IMR-90 (cell line): ENCODE measurements around the gene DIABLO. TPM values are rescaled to one million over a fixed set of nuclear protein-coding genes. Genes with fewer than 3 reads are reported as not detected.

ENCODE experiments used
- ATAC-seq: fragments of 200-7000 bp; cut with Tn5 transposase; 2 replicates; pipeline ENCODE4 v1.9.1; 2020; ENCODE audit warnings: low read depth, mild to moderate bottlenecking, moderate library complexity
- BruUV-seq: library from RNA; stranded (reverse); fragments of 400-500 nt; replicated peaks from 2 replicates; lab custom pipeline; 2021; lab: Mats Ljungman, UMichigan
- CTCF ChIA-PET: fragments of 300-600 bp; formaldehyde crosslinking; extraction: SDS; loops from one replicate; lab custom pipeline; 2021; ENCODE audit warnings: antibody characterized with exemption; lab: Yijun Ruan, JAX
- POLR2A ChIA-PET: fragments of 300-600 bp; sonication (Branson Sonifier 250); formaldehyde crosslinking; loops from one replicate; lab custom pipeline; 2022; ENCODE audit warnings: antibody characterized with exemption; ENCODE audit not compliant: unreplicated experiment; lab: Charles Lee
- DNase-seq: peaks from one replicate; pipeline ENCODE4 v3.0.0; 2013
- H2AFZ ChIP-seq: replicated peaks from 2 replicates; pipeline ENCODE3; 2013; ENCODE audit warnings: low read length, mild to moderate bottlenecking; ENCODE audit not compliant: poor library complexity
- H2AK5ac ChIP-seq: 2 replicates; pipeline ENCODE4 v1.6.1; 2013; ENCODE audit warnings: low read depth, low read length, inconsistent platforms
- H2AK9ac ChIP-seq: replicated peaks from 2 replicates; pipeline ENCODE3; 2013; ENCODE audit warnings: mild to moderate bottlenecking, low read depth, low read length, moderate library complexity; ENCODE audit not compliant: poor library complexity
- H2BK120ac ChIP-seq: 2 replicates; pipeline ENCODE4 v1.6.1; 2013; ENCODE audit warnings: low read depth, low read length, inconsistent platforms
- H2BK15ac ChIP-seq: 3 replicates; pipeline ENCODE4 v1.6.1; 2013; ENCODE audit warnings: low read depth, low read length, inconsistent platforms
- H2BK20ac ChIP-seq: 2 replicates; pipeline ENCODE4 v1.6.1; 2013; ENCODE audit warnings: low read depth, mild to moderate bottlenecking, inconsistent platforms, low read length, moderate library complexity
- H2BK5ac ChIP-seq: 2 replicates; pipeline ENCODE4 v1.6.1; 2013; ENCODE audit warnings: mild to moderate bottlenecking, low read depth, low read length, inconsistent platforms; ENCODE audit not compliant: poor library complexity, severe bottlenecking
- H3K14ac ChIP-seq: replicated peaks from 2 replicates; pipeline ENCODE4 v1.6.1; 2013; ENCODE audit warnings: low read depth, low read length, inconsistent platforms
- H3K18ac ChIP-seq: 2 replicates; pipeline ENCODE4 v1.6.1; 2013; ENCODE audit warnings: low read depth, low read length, control low read depth
- H3K23ac ChIP-seq: 2 replicates; pipeline ENCODE4 v1.6.1; 2013; ENCODE audit warnings: low read depth, low read length, inconsistent platforms
- H3K27ac ChIP-seq: 2 replicates; pipeline ENCODE4 v1.5.1; 2013; ENCODE audit warnings: mild to moderate bottlenecking, control low read depth, low read length; ENCODE audit not compliant: insufficient read depth
- H3K27me3 ChIP-seq: 2 replicates; pipeline ENCODE4 v1.6.1; 2013; ENCODE audit warnings: low read length; ENCODE audit not compliant: control insufficient read depth, insufficient read depth
- H3K36me3 ChIP-seq: 2 replicates; pipeline ENCODE4 v1.6.1; 2013; ENCODE audit warnings: low read length, mixed read lengths; ENCODE audit not compliant: control insufficient read depth, insufficient read depth
- H3K4ac ChIP-seq: 2 replicates; pipeline ENCODE4 v1.6.1; 2013; ENCODE audit warnings: low read depth, low read length, inconsistent platforms
- H3K4me1 ChIP-seq: 2 replicates; pipeline ENCODE4 v1.6.1; 2013; ENCODE audit warnings: low read length, mixed read lengths; ENCODE audit not compliant: control insufficient read depth, insufficient read depth
- H3K4me2 ChIP-seq: 2 replicates; pipeline ENCODE4 v1.6.1; 2013; ENCODE audit warnings: low read depth, mild to moderate bottlenecking, control low read depth, low read length, moderate library complexity
- H3K4me3 ChIP-seq: 2 replicates; pipeline ENCODE4 v1.5.1; 2013; ENCODE audit warnings: low read depth, mild to moderate bottlenecking, control low read depth, low read length, moderate library complexity; ENCODE audit not compliant: insufficient read depth
- H3K56ac ChIP-seq: 2 replicates; pipeline ENCODE4 v1.6.1; 2013; ENCODE audit warnings: low read length, inconsistent platforms; ENCODE audit not compliant: insufficient read depth; ENCODE audit errors: extremely low read depth
- H3K79me1 ChIP-seq, 2 experiments: 2 replicates each; pipeline ENCODE4 v1.6.1; 2013; ENCODE audit warnings: low read length in 2 of 2, inconsistent platforms in 1 of 2, low read depth in 1 of 2
- H3K9ac ChIP-seq: 2 replicates; pipeline ENCODE4 v1.6.1; 2013; ENCODE audit warnings: low read depth, low read length, control low read depth
- H3K9me1 ChIP-seq: 2 replicates; pipeline ENCODE4 v1.6.1; 2013; ENCODE audit warnings: low read length, inconsistent platforms; ENCODE audit not compliant: insufficient read depth
- H3K9me3 ChIP-seq: 2 replicates; pipeline ENCODE4 v1.6.1; 2013; ENCODE audit warnings: low read length; ENCODE audit not compliant: control insufficient read depth, insufficient read depth
- H4K20me1 ChIP-seq: 2 replicates; pipeline ENCODE4 v1.6.1; 2013; ENCODE audit warnings: low read length, inconsistent platforms; ENCODE audit not compliant: insufficient read depth
- H4K5ac ChIP-seq: 2 replicates; pipeline ENCODE4 v1.6.1; 2013; ENCODE audit warnings: mild to moderate bottlenecking, low read depth, low read length, control low read depth
- H4K8ac ChIP-seq, 2 experiments: 2 replicates each; pipeline ENCODE4 v1.6.1; 2013; ENCODE audit warnings: low read depth in 2 of 2, low read length in 2 of 2, control low read depth in 1 of 2, inconsistent platforms in 1 of 2
- H4K91ac ChIP-seq: 2 replicates; pipeline ENCODE4 v1.6.1; 2013; ENCODE audit warnings: low read depth, low read length, inconsistent platforms; ENCODE audit not compliant: insufficient read depth
- BHLHE40 ChIP-seq: fragments of 150-350 bp; IDR thresholded peaks from 2 replicates; pipeline ENCODE4 v1.6.1; 2016; ENCODE audit warnings: mild to moderate bottlenecking, low read depth, low read length
- CEBPB ChIP-seq: IDR thresholded peaks from 2 replicates; pipeline ENCODE4 v1.6.1; 2012; ENCODE audit warnings: low read depth, low read length, improper control_type of control experiment
- CHD1 ChIP-seq: IDR thresholded peaks from 2 replicates; pipeline ENCODE4 v1.6.1; 2012; ENCODE audit warnings: low read depth, low read length, improper control_type of control experiment
- FOS ChIP-seq: fragments of 150-350 bp; IDR thresholded peaks from 2 replicates; pipeline ENCODE4 v1.6.1; 2016; ENCODE audit warnings: low read depth, low read length
- MAZ ChIP-seq: IDR thresholded peaks from 2 replicates; pipeline ENCODE4 v1.6.1; 2012; ENCODE audit warnings: low read depth, mild to moderate bottlenecking, low read length, improper control_type of control experiment, moderate library complexity, borderline replicate concordance
- MXI1 ChIP-seq: IDR thresholded peaks from 2 replicates; pipeline ENCODE4 v1.6.1; 2012; ENCODE audit warnings: low read depth, mild to moderate bottlenecking, low read length, moderate library complexity, borderline replicate concordance
- NFE2L2 ChIP-seq: fragments of 150-350 bp; IDR thresholded peaks from 2 replicates; pipeline ENCODE4 v1.6.1; 2016; ENCODE audit warnings: low read depth, mild to moderate bottlenecking, low read length
- POLR2A ChIP-seq: IDR thresholded peaks from 2 replicates; pipeline ENCODE4 v1.6.1; 2012; ENCODE audit warnings: mild to moderate bottlenecking, low read depth, low read length
- RAD21 ChIP-seq: IDR thresholded peaks from 2 replicates; pipeline ENCODE4 v1.6.1; 2012; ENCODE audit warnings: low read length, improper control_type of control experiment
- RCOR1 ChIP-seq: IDR thresholded peaks from 2 replicates; pipeline ENCODE4 v1.6.1; 2012; ENCODE audit warnings: mild to moderate bottlenecking, low read length, improper control_type of control experiment; ENCODE audit not compliant: insufficient replicate concordance
- RFX5 ChIP-seq: IDR thresholded peaks from 2 replicates; pipeline ENCODE4 v1.8.0; 2012; ENCODE audit warnings: low read depth, mild to moderate bottlenecking, low read length, moderate library complexity
- SMC3 ChIP-seq: fragments of 150-350 bp; IDR thresholded peaks from 2 replicates; pipeline ENCODE4 v1.6.1; 2016; ENCODE audit warnings: low read depth, mild to moderate bottlenecking, antibody characterized with exemption, low read length, moderate library complexity
- whole genome bisulfite sequencing, 2 experiments: methylation state at CpG; one replicate each; pipeline versions ENCODE4 v1.1.5 to v1.1.7; 2013; ENCODE audit warnings: missing lambda C conversion rate in 2 of 2; ENCODE audit not compliant: insufficient read length in 1 of 2; ENCODE audit errors: extremely low coverage in 2 of 2; 5-methylcytosine and 5-hydroxymethylcytosine counted together
- dilution Hi-C: fragments of 300-500 bp; cut with HindIII; formaldehyde crosslinking; loops from one replicate; pipeline ENCODE4 v1.14.3; 2018; ENCODE audit warnings: low sequenced_read_pairs; ENCODE audit not compliant: unreplicated experiment
- in situ Hi-C: fragments of 300-500 bp; cut with MboI; formaldehyde crosslinking; loops from 3 replicates; pipeline ENCODE4 v1.14.3; 2019; ENCODE audit warnings: low sequenced_read_pairs, inconsistent platforms, mixed read lengths
- intact Hi-C: fragments of 100-400 bp; cut with micrococcal nuclease; formaldehyde crosslinking; loops from 2 replicates; pipeline ENCODE4 v1.10.0; 2022
- polyA plus RNA-seq, 3 experiments: library from polyadenylated mRNA; depleted of rRNA; stranded (reverse); fragments of >200 nt; gene quantifications; 2 replicates each; pipeline ENCODE4 v1.2.3, GENCODE V29; 2012; ENCODE audit warnings: low replicate concordance in 1 of 3
- total RNA-seq: library from RNA; depleted of rRNA; stranded (reverse); fragments of >200 nt; gene quantifications from 2 replicates; pipeline ENCODE4 v1.2.3, GENCODE V29; 2012
- TF ChIP-seq, protein P1 (sequence below): fragments of 150-350 bp; IDR thresholded peaks from 2 replicates; pipeline ENCODE4 v1.6.1; 2016; ENCODE audit warnings: low read depth, mild to moderate bottlenecking, low read length, moderate library complexity, borderline replicate concordance
- TF ChIP-seq, protein P2 (sequence below): fragments of 150-350 bp; IDR thresholded peaks from 2 replicates; pipeline ENCODE4 v1.6.1; 2017; ENCODE audit warnings: mild to moderate bottlenecking, antibody characterized with exemption, low read length, low read depth
- TF ChIP-seq, protein P3 (sequence below): conservative IDR thresholded peaks from 2 replicates; pipeline ENCODE4 v1.5.1; 2012; ENCODE audit warnings: mild to moderate bottlenecking, low read depth, low read length, improper control_type of control experiment

The DIABLO gene
- total and polyA plus RNA-seq, 2 of the 4 experiments (the other 2 are of a cell fraction): 69.7 to 102 TPM

DNA sequence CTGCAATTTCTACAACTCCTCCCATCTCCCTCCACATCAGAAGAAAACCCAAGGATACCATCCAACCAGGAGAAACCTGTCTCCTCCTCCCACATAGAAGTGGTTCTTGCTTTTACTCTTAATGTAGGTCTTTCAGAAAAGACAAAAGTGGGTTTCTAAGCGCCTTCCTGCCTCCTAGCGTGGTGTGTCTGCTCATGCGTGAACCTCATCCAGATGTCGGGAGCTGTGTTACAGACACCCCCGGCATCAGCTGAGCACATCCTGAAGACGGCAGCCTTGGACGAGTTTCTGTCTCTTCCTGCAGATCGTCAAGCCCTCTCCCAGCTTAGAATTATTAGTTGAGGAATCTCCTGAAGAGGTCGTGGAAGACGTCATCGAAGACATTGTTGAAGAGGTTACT, 33.4 kb downstream of the DIABLO start:
- no peak overlapping the region for H3K14ac ChIP-seq
- H2AFZ ChIP-seq: no peak overlapping the region
- no peak overlapping the region for H3K18ac ChIP-seq
- peaks cover 2% of the 10 kb centered on the region; the same call in 1 of the 2 replicates for H3K9me3 ChIP-seq
- no peak overlapping the region for H2BK120ac ChIP-seq
- no peak overlapping the region for H2BK15ac ChIP-seq
- H3K27ac ChIP-seq: no peak overlapping the region
- H3K9ac ChIP-seq: no peak overlapping the region
- H3K4me3 ChIP-seq: no peak overlapping the region
- H3K36me3 ChIP-seq: no peaks in the 10 kb centered on the region
- 100% methylated on average over 1 of the region's 11 CpGs; no CpG with 5 or more reads in 1 of the 2 experiments for WGBS, 2 experiments
- in situ Hi-C loops (loop anchor here (5.0 kb wide), 2 partner anchors 60 to 135 kb away; no protein-coding TSS in a partner anchor), dilution Hi-C loops (no loop called here), intact Hi-C loops (no loop called here)
- H4K8ac ChIP-seq: no peak overlapping the region
- H2BK20ac ChIP-seq: no peak overlapping the region
- no peaks in the 10 kb centered on the region for H3K79me1 ChIP-seq
- no peak overlapping the region for H4K5ac ChIP-seq
- H3K23ac ChIP-seq: no peak overlapping the region
- no peak overlapping the region for H2AK5ac ChIP-seq
- DNase-seq (no peak), ATAC-seq (no peak)
- ChIA-PET CTCF (no interaction called here), POLR2A (no interaction called here)
- no peak overlapping the region for H2AK9ac ChIP-seq
- no peak for TF ChIP-seq RAD21
- TF ChIP-seq POLR2A: no peak
- TF ChIP-seq BHLHE40: no peak
- TF ChIP-seq CHD1: no peak
- TF ChIP-seq NFE2L2: no peak
- TF ChIP-seq MXI1: no peak
- no peak for TF ChIP-seq MAZ
- TF ChIP-seq, protein P1, sequence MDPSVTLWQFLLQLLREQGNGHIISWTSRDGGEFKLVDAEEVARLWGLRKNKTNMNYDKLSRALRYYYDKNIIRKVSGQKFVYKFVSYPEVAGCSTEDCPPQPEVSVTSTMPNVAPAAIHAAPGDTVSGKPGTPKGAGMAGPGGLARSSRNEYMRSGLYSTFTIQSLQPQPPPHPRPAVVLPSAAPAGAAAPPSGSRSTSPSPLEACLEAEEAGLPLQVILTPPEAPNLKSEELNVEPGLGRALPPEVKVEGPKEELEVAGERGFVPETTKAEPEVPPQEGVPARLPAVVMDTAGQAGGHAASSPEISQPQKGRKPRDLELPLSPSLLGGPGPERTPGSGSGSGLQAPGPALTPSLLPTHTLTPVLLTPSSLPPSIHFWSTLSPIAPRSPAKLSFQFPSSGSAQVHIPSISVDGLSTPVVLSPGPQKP: no peak
- no peak for TF ChIP-seq FOS
- TF ChIP-seq, protein P2, sequence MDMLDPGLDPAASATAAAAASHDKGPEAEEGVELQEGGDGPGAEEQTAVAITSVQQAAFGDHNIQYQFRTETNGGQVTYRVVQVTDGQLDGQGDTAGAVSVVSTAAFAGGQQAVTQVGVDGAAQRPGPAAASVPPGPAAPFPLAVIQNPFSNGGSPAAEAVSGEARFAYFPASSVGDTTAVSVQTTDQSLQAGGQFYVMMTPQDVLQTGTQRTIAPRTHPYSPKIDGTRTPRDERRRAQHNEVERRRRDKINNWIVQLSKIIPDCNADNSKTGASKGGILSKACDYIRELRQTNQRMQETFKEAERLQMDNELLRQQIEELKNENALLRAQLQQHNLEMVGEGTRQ: no peak
- no peak for TF ChIP-seq CEBPB
- no peak for TF ChIP-seq SMC3
- no peak for TF ChIP-seq RCOR1
- TF ChIP-seq RFX5: no peak
- TF ChIP-seq, protein P3, sequence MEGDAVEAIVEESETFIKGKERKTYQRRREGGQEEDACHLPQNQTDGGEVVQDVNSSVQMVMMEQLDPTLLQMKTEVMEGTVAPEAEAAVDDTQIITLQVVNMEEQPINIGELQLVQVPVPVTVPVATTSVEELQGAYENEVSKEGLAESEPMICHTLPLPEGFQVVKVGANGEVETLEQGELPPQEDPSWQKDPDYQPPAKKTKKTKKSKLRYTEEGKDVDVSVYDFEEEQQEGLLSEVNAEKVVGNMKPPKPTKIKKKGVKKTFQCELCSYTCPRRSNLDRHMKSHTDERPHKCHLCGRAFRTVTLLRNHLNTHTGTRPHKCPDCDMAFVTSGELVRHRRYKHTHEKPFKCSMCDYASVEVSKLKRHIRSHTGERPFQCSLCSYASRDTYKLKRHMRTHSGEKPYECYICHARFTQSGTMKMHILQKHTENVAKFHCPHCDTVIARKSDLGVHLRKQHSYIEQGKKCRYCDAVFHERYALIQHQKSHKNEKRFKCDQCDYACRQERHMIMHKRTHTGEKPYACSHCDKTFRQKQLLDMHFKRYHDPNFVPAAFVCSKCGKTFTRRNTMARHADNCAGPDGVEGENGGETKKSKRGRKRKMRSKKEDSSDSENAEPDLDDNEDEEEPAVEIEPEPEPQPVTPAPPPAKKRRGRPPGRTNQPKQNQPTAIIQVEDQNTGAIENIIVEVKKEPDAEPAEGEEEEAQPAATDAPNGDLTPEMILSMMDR: no peak
- no TSS peak for BruUV-seq
- H3K4me1 ChIP-seq: peaks cover 2% of the 10 kb centered on the region
- H4K91ac ChIP-seq: no peak overlapping the region
- H3K27me3 ChIP-seq: no peaks in the 10 kb centered on the region
- H3K4ac ChIP-seq: no peak overlapping the region
- H4K20me1 ChIP-seq: no peaks in the 10 kb centered on the region
- H3K4me2 ChIP-seq: no peak overlapping the region
- H3K9me1 ChIP-seq: 0 out of 2 replicates have a peak, but pooled peaks cover 3% of the 10 kb centered on the region
- H2BK5ac ChIP-seq: no peak overlapping the region
- H3K56ac ChIP-seq: no peak overlapping the region
